Left cardiac atrium (tissue), 4 donors: ENCODE measurements around the gene SP6. TPM values are rescaled to one million over a fixed set of nuclear protein-coding genes. Genes with fewer than 3 reads are reported as not detected.
A peak's percentile ranks its signal among the peaks of the same experiment; 100 is the strongest.

ENCODE experiments used
- ATAC-seq, 2 donors: fragments of 200-7000 bp; cut with Tn5 transposase; one replicate each; pipeline ENCODE4 v1.9.1; 2020; ENCODE audit warnings: mild to moderate bottlenecking in 2 of 2, moderate library complexity in 2 of 2
- DNase-seq: peaks from one replicate; pipeline ENCODE4 v3.0.0-alpha.2; 2020
- intact Hi-C, 2 donors: fragments of 100-400 bp; cut with DNase I; formaldehyde crosslinking; loops; one replicate each; pipeline versions ENCODE4 v1.14.1 to v1.15.1; 2022 to 2023
- total RNA-seq, 2 donors: library from RNA; stranded (reverse); fragmentation: NEBNext Ultra II Directional; extraction: Animal tissue kit (Norgen Biotek cat#: 25700); gene quantifications; one replicate each; pipeline ENCODE4 v1.2.1, GENCODE V29; 2021
- donor health status: DM: no; HTN: yes; CAD: no.
- donor health status: DM: no; HTN: yes; CAD: no; lungs with severe emphysema.
- donor health status: DM: yes; HTN: yes; CAD: no.
- donor health status: Dilated cardiomyopathy.

Gene SP6
- total RNA-seq, 2 donors from 2014 or later = 0.24 to 0.50 TPM

GRCh38 chr17:47820033-47820789, 30.8 kb downstream of the SP6 start:
- DNase-seq (no peak), ATAC-seq (peak in 1 of 2 donors; percentile 4)
- intact Hi-C loops = no loop called here

GRCh38 chr17:47819475-47819874, 31.5 kb downstream of the SP6 start:
- DNase-seq = no peak
- ATAC-seq = no peak
- intact Hi-C loops = no loop called here

- ATAC-seq = no peak
- intact Hi-C loops = no loop called here
- no peak for DNase-seq
These were observed 32.8 kb downstream of the SP6 start for GRCh38 chr17:47818002-47818695.

GRCh38 chr17:47816947-47817346, 34.0 kb downstream of the SP6 start:
- DNase-seq = no peak
- ATAC-seq = no peak
- intact Hi-C loops = no loop called here

GRCh38 chr17:47816111-47816735, 34.7 kb downstream of the SP6 start:
- ATAC-seq (no peak), DNase-seq (no peak)
- intact Hi-C loops = no loop called here

GRCh38 chr17:47815106-47815918, 35.7 kb downstream of the SP6 start:
- intact Hi-C loops = no loop called here
- no peak for DNase-seq
- no peak for ATAC-seq

- ATAC-seq (no peak), DNase-seq (no peak)
- intact Hi-C loops = no loop called here
These were observed 37.4 kb downstream of the SP6 start for GRCh38 chr17:47813512-47814031.

- DNase-seq (no peak), ATAC-seq (no peak)
- intact Hi-C loops = no loop called here
These were observed 37.9 kb downstream of the SP6 start for GRCh38 chr17:47813077-47813476.

GRCh38 chr17:47812146-47812920, 38.6 kb downstream of the SP6 start:
- no peak for DNase-seq
- intact Hi-C loops = no loop called here
- no peak for ATAC-seq

- intact Hi-C loops = no loop called here
- ATAC-seq (no peak), DNase-seq (no peak)
These were observed 39.3 kb downstream of the SP6 start for GRCh38 chr17:47811709-47812108.

- peak in 1 of 2 donors; percentile 31 for ATAC-seq
- intact Hi-C loops = no loop called here
- DNase-seq = no peak
These were observed 39.9 kb downstream of the SP6 start for GRCh38 chr17:47810901-47811635.

- intact Hi-C loops = no loop called here
- ATAC-seq (peak in 1 of 2 donors; percentile 75), DNase-seq (no peak)
These were observed 40.7 kb downstream of the SP6 start for GRCh38 chr17:47810200-47810821.

- ATAC-seq (no peak), DNase-seq (no peak)
- intact Hi-C loops = loop anchor here in 1 of 2 donors (10.0 kb wide), 1 partner anchor 144 kb away; no protein-coding TSS in a partner anchor
These were observed 42.0 kb downstream of the SP6 start for GRCh38 chr17:47808830-47809480.

GRCh38 chr17:47808036-47808829, 42.7 kb downstream of the SP6 start:
- ATAC-seq = no peak
- intact Hi-C loops = loop anchor here in 1 of 2 donors (10.0 kb wide), 1 partner anchor 143 kb away; no protein-coding TSS in a partner anchor
- DNase-seq = no peak

- intact Hi-C loops = loop anchor here in 1 of 2 donors (10.0 kb wide), 1 partner anchor 143 kb away; no protein-coding TSS in a partner anchor
- DNase-seq (no peak), ATAC-seq (no peak)
These were observed 43.5 kb downstream of the SP6 start for GRCh38 chr17:47807421-47807820.

- intact Hi-C loops = loop anchor here in 1 of 2 donors (10.0 kb wide), 1 partner anchor 142 kb away; no protein-coding TSS in a partner anchor
- ATAC-seq (no peak), DNase-seq (no peak)
These were observed 44.1 kb downstream of the SP6 start for GRCh38 chr17:47806913-47807255.
